Stimulated activated CD4-positive, alpha-beta T cell treated with anti-CD3 and anti-CD28 coated beads, Interleukin-15, amount 100 ng/mL, for 48 hours (primary cell): Measurements from ENCODE around the gene MYO1A.
A peak's percentile ranks its signal among the peaks of the same experiment; 100 is the strongest.
"Not testable (repeated sequence)": the region's sequence is repeated elsewhere in the genome, so short reads cannot be mapped to it uniquely, and the experiment has no call there.

ENCODE experiments used
- DNase-seq, 2 donors: peaks; one replicate each; pipeline ENCODE4 v3.0.0-alpha.2; 2020; ENCODE audit warnings: low read depth in 2 of 2

Gene MYO1A

GRCh38 chr12:57048423-57049118 lies 1.4 kb downstream of the MYO1A start:
- no peak for DNase-seq

- DNase-seq, result no peak
These were observed 1.9 kb downstream of the MYO1A start for GRCh38 chr12:57047981-57048380.

GRCh38 chr12:57046947-57047890 lies 2.7 kb downstream of the MYO1A start:
- peak; percentile 33 to 45 for DNase-seq

GRCh38 chr12:57046086-57046791 lies 3.7 kb downstream of the MYO1A start:
- DNase-seq, result no peak

GRCh38 chr12:57044889-57045288 lies 5.0 kb downstream of the MYO1A start:
- DNase-seq, result no peak

- no peak for DNase-seq
These were observed 5.5 kb downstream of the MYO1A start for GRCh38 chr12:57044468-57044867.

- DNase-seq, result no peak
These were observed 7.2 kb downstream of the MYO1A start for GRCh38 chr12:57042695-57043094.

- DNase-seq, result no peak
These were observed 9.2 kb downstream of the MYO1A start for GRCh38 chr12:57040750-57041149.

GRCh38 chr12:57040211-57040610 lies 9.7 kb downstream of the MYO1A start:
- DNase-seq, result no peak

- no peak for DNase-seq
These were observed 10.7 kb downstream of the MYO1A start for GRCh38 chr12:57039016-57039798.

- DNase-seq, result no peak
These were observed 12.7 kb downstream of the MYO1A start for GRCh38 chr12:57037264-57037663.

GRCh38 chr12:57033431-57033830 lies 16.5 kb downstream of the MYO1A start:
- no peak for DNase-seq

GRCh38 chr12:57031789-57032188 lies 18.1 kb downstream of the MYO1A start:
- DNase-seq, result no peak

- DNase-seq, result no peak
These were observed 18.7 kb downstream of the MYO1A start for GRCh38 chr12:57031138-57031725.

GRCh38 chr12:57029457-57029856 lies 20.5 kb downstream of the MYO1A start:
- no peak for DNase-seq

- no peak for DNase-seq
These were observed 22.1 kb downstream of the MYO1A start for GRCh38 chr12:57027805-57028153.

GRCh38 chr12:57027011-57027804 lies 22.7 kb downstream of the MYO1A start:
- DNase-seq, result no peak

- DNase-seq, result no peak
These were observed 24.7 kb downstream of the MYO1A start for GRCh38 chr12:57025196-57025595.

GRCh38 chr12:57022324-57022723 lies 27.6 kb downstream of the MYO1A start:
- DNase-seq, result not testable (repeated sequence)

GRCh38 chr12:57019983-57020719 lies 29.8 kb downstream of the MYO1A start:
- DNase-seq, result no peak
